GM19099 (cell line): ENCODE measurements around the gene CD22.

Experiments used
- POLR2A ChIP-seq: IDR thresholded peaks from 3 replicates; pipeline ENCODE4 v1.6.1; 2011; ENCODE audit warnings: low read depth; ENCODE audit not compliant: insufficient read length; ENCODE audit errors: extremely low read depth

CD22 gene

GRCh38 chr19:35352448-35353304, 23.7 kb downstream of the CD22 start:
- TF ChIP-seq POLR2A: no peak

DNA sequence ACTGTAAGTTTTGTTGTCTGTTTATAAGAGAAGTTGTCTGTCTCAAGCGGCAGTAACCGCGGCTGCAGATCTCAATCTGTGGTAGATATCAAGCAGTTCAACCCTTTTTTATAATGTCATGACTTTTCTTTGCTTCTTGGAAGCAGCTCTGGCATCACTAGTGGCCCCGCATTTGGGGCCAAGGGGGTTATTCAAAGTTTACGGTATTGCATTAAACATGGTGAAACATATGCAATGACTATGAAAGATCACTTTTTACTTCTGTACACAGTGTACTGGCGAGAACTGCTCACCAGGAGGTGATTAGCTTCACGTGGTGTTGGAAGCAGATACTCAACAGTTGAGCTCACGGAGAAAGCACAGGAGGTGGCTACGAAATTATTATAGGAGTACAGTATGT, 24.6 kb downstream of the CD22 start:
- no peak for TF ChIP-seq POLR2A

DNA sequence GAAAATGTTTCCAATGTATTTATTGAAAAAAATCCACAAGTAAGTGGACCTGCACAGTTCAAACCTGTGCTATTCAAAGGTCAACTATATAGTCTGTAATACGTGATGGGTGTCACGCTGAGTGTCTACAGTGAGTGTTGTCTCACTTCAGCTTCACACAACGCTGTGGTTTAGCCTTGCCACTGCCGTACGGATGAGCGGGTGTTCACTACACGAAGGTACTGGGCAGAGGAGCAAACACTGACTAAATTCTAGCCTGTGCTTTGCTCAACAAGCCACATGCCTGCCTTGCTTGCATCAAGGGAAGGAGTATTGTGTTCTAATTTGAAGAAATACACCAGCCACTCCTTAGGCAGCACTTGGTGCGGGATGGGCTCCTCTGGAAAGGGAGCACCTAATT, 25.9 kb downstream of the CD22 start:
- TF ChIP-seq POLR2A: no peak

GRCh38 chr19:35355791-35356460, 26.9 kb downstream of the CD22 start:
- no peak for TF ChIP-seq POLR2A

DNA sequence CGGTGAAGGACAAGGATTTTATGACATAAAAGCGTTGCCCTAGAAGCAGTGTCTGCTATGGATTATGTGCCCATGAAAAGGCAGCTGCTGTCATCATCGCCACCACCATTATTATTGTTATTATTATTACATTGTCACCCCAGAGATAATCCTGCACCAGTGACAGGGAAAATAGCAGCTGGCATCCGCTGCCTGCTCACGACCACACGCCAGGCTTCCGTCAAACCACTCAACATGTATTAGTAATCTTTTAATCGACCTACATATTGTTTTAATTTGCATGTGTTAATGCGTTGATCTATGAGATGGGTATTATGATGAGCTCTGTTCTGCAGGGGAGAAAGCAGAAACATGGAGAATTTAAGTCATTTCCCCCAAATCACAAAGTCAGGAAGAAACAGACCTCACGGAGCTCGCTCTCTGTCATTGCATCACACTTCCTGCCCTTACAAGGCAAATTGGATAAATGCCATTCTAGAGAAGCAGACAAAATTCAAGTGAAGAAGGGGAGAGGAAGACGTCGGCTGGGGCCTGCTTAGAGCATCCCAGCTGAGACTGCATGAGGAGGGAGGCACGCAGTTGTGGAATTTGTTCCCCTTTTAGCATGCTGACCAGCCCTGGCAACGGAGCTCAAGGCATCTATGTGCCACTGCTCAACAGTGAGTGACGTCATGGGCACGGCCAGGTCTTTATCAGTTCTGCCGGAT, 29.0 kb downstream of the CD22 start, which contains the start of gene FFAR3:
Gene FFAR3 (plus strand): TSS at position 594 of the 707 bp plus-strand sequence. CDS start 431 bp downstream, outside the sequence.
- TF ChIP-seq POLR2A: no peak

GRCh38 chr19:35360880-35361420, 32.0 kb downstream of the CD22 start:
- no peak for TF ChIP-seq POLR2A

DNA sequence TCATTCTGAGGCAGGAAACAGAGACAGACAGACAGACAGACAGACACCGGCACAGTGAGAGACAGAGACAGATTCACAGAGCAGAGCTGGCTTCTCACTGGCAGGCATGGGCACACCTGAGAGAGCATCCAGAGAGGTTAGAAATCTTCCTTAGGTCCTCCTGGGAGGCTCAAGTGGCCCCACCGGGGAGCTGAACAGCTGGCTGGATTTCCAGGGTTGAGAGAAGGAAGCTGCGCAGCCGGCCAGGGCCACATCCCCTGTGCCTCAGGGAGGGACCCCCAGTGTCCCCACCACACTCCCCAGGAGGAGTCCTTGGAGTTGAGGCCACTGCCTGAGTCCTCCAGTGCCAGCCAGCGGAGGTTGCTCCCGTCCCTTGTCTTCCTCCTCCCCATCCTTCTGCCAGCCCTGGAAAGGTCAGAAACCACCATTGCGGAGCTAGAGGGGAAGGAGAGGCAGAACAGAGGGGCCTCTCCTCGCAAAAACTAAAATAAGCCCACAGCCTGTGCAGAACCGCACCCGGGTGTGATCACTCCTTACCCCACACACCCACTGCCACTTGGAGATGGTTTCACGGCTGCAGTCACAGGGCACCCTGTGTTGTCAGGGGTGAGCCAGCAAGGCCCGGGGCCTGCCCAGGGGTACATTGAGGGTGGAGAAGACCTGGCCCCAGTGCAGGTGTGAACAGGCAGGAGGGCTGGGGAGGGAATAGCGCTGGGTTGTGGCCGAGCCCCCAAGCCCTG, 33.4 kb downstream of the CD22 start:
- TF ChIP-seq POLR2A: no peak

- no peak for TF ChIP-seq POLR2A
These were observed 34.1 kb downstream of the CD22 start for GRCh38 chr19:35363001-35363590.

DNA sequence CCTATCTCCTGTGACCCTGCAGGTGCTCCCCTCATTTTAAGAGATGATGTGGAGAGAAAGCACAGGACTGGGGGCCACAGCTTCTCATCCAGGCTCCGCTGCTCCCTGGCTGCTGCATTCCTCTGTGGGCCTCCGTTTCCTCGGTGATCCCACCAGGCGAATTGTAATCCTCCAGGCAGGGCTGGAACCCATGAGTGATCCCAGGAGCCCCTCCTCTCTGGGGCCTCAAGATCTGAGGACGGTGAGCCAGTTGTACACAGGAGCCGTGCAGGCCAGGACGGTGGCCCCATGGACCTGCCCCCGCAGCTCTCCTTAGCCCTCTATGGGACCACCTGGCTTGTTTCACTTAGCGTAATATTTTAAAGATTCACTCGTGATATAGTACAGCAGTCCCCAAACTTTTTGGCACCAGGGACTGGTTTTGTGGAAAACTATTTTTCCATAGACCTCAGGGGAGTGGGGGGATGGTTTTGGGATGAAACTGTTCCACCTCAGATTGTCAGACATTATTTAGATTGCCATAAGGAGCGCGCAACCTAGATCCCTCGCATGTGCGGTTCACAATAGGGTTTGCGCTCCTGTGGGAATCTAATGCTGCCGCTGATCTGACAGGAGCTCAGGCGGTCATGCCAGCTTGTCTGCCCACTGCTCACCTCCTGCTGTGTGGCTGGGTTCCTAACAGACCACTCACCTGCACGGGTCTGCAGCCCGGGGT, 34.9 kb downstream of the CD22 start:
- no peak for TF ChIP-seq POLR2A

GRCh38 chr19:35365303-35365702, 36.3 kb downstream of the CD22 start:
- no peak for TF ChIP-seq POLR2A

GRCh38 chr19:35368378-35368777, 39.4 kb downstream of the CD22 start:
- TF ChIP-seq POLR2A: no peak

GRCh38 chr19:35369522-35369921, 40.5 kb downstream of the CD22 start:
- TF ChIP-seq POLR2A: no peak

DNA sequence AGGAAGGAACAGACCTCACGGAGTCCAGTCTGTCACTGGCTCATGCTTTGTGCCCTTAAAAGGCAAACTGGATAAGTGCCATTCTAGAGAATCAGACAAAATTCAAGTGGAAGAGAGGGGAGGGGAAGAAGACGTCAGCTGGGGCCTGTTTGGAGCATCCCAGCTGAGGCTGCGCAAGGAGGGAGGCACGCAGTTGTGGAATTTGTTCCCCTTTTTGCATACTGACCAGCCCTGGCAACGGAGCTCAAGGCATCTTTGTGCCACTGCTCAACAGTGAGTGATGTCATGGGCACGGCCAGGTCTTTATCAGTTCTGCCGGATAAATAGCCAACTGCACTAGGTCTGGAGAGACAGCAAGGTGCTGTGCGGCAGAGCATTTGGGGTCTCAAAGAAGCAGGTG, 41.7 kb downstream of the CD22 start, which contains the start of gene GPR42:
Gene GPR42 (plus strand): TSS at position 347 of the 400 bp plus-strand sequence. CDS start 292 bp downstream, outside the sequence.
- TF ChIP-seq POLR2A: no peak
